B cell (primary cell): ENCODE results near the gene LRIF1. TPM values are rescaled to one million over a fixed set of nuclear protein-coding genes. Genes with fewer than 3 reads are reported as not detected.

Experiments
- ATAC-seq: fragments of 200-7000 bp; cut with Tn5 transposase; one replicate; pipeline ENCODE4 v1.10.0; 2021; ENCODE audit warnings: low read depth, mild to moderate bottlenecking, moderate number of reproducible peaks, moderate library complexity
- CTCF ChIA-PET: fragments of 350-600 bp; sonication (Branson Sonifier 250); formaldehyde crosslinking; loops from one replicate; lab custom pipeline; 2021; ENCODE audit warnings: antibody characterized with exemption, inconsistent platforms; lab: Charles Lee
- POLR2A ChIA-PET: fragments of 350-600 bp; sonication (Branson Sonifier 250); formaldehyde crosslinking; loops from one replicate; lab custom pipeline; 2021; ENCODE audit warnings: antibody characterized with exemption; lab: Charles Lee
- DNase-seq: peaks from one replicate; pipeline ENCODE4 v3.0.0; 2013
- H2AFZ ChIP-seq: 2 replicates; pipeline ENCODE4 v1.6.1; 2012; ENCODE audit warnings: mild to moderate bottlenecking, low read depth, low read length; ENCODE audit not compliant: insufficient read depth, poor library complexity, severe bottlenecking
- H3K27ac ChIP-seq, 2 donors: 1 replicate in 1 of 2; 2 replicates in 1 of 2; pipeline ENCODE4 v1.5.1; 2012 to 2013; ENCODE audit warnings: low read length in 2 of 2, mild to moderate bottlenecking in 2 of 2, moderate library complexity in 1 of 2
- H3K27me3 ChIP-seq, 4 experiments: fragments of 200-600 bp in 1 of 4; sonication (generic) in 1 of 4; replicated peaks in 1 of 4; 1 replicate in 2 of 4; 2 replicates in 2 of 4; pipeline versions ENCODE4 v1.6.1 to v1.7.0; 2013 to 2016; ENCODE audit warnings: low read length in 3 of 4, mild to moderate bottlenecking in 2 of 4, mixed read lengths in 1 of 4, moderate library complexity in 1 of 4; ENCODE audit not compliant: insufficient read depth in 4 of 4, control insufficient read depth in 3 of 4; ENCODE audit errors: control extremely low read depth in 1 of 4
- H3K36me3 ChIP-seq, 2 experiments: replicated peaks in 1 of 2; 1 replicate in 1 of 2; 2 replicates in 1 of 2; pipeline versions ENCODE4 v1.6.1 to v1.7.1; 2013; ENCODE audit warnings: low read length in 1 of 2; ENCODE audit not compliant: insufficient read depth in 2 of 2, control insufficient read depth in 1 of 2; ENCODE audit errors: control extremely low read depth in 1 of 2, extremely low read depth in 1 of 2
- H3K4me1 ChIP-seq, 2 donors: fragments of 200-600 bp in 1 of 2; sonication (generic) in 1 of 2; 1 replicate in 1 of 2; 2 replicates in 1 of 2; pipeline versions ENCODE4 v1.5.1 to v1.6.1; 2013 to 2017; ENCODE audit warnings: low read length in 2 of 2; ENCODE audit not compliant: control insufficient read depth in 2 of 2, insufficient read depth in 2 of 2
- H3K4me2 ChIP-seq: replicated peaks from 2 replicates; pipeline ENCODE3; 2012; ENCODE audit warnings: mild to moderate bottlenecking, low read depth, low read length; ENCODE audit not compliant: poor library complexity, severe bottlenecking
- H3K4me3 ChIP-seq, 5 experiments: fragments of 200-600 bp in 1 of 5; sonication (generic) in 1 of 5; 1 replicate in 3 of 5; 2 replicates in 2 of 5; pipeline versions ENCODE4 v1.5.1 to v1.7.0; 2011 to 2016; ENCODE audit warnings: low read length in 4 of 5, mild to moderate bottlenecking in 4 of 5, low read depth in 2 of 5, control low read depth in 1 of 5, moderate library complexity in 1 of 5; ENCODE audit not compliant: insufficient read depth in 1 of 5; ENCODE audit errors: control extremely low read depth in 1 of 5, extremely low read depth in 1 of 5
- H3K79me2 ChIP-seq: fragments of 200-600 bp; sonication (generic); one replicate; pipeline ENCODE4 v1.6.0; 2016; ENCODE audit warnings: low read length; ENCODE audit not compliant: control insufficient read depth, insufficient read depth
- H3K9ac ChIP-seq: fragments of 200-600 bp; sonication (generic); 2 replicates; pipeline ENCODE4 v1.6.1; 2017; ENCODE audit warnings: mild to moderate bottlenecking, low read length, moderate library complexity
- H3K9me3 ChIP-seq, 3 donors: one replicate each; pipeline versions ENCODE4 v1.6.1 to v1.7.1; 2013; ENCODE audit warnings: low read length in 2 of 3; ENCODE audit not compliant: control insufficient read depth in 2 of 3, insufficient read depth in 1 of 3; ENCODE audit errors: control extremely low read depth in 1 of 3
- H4K20me1 ChIP-seq: 2 replicates; pipeline ENCODE4 v1.6.0; 2012; ENCODE audit warnings: mild to moderate bottlenecking, low read length; ENCODE audit not compliant: insufficient read depth, control insufficient read depth, poor library complexity, severe bottlenecking
- H3K27ac Mint-ChIP-seq: one replicate; pipeline ENCODE4 v1.8.0; 2021; ENCODE audit warnings: mixed read lengths
- H3K27me3 Mint-ChIP-seq: one replicate; pipeline ENCODE4 v1.8.0; 2021; ENCODE audit warnings: mixed read lengths
- H3K4me1 Mint-ChIP-seq: one replicate; pipeline ENCODE4 v1.8.0; 2021; ENCODE audit warnings: mixed read lengths
- H3K4me3 Mint-ChIP-seq: one replicate; pipeline ENCODE4 v1.8.0; 2021; ENCODE audit warnings: mixed read lengths
- H3K9me3 Mint-ChIP-seq: one replicate; pipeline ENCODE4 v1.8.0; 2022; ENCODE audit warnings: mixed read lengths; ENCODE audit not compliant: insufficient read depth
- EZH2 ChIP-seq: IDR thresholded peaks from 2 replicates; pipeline ENCODE4 v1.6.1; 2012; ENCODE audit warnings: borderline replicate concordance, low read depth, mild to moderate bottlenecking, moderate library complexity, low read length; ENCODE audit not compliant: insufficient read depth, poor library complexity, severe bottlenecking
- WGBS: methylation state at CpG from one replicate; pipeline ENCODE4 v1.1.5; 2013; ENCODE audit warnings: missing lambda C conversion rate; ENCODE audit not compliant: insufficient coverage; 5-methylcytosine and 5-hydroxymethylcytosine counted together
- intact Hi-C: fragments of 100-400 bp; cut with micrococcal nuclease; formaldehyde crosslinking; loops from one replicate; pipeline ENCODE4 v1.10.0; 2022
- polyA plus RNA-seq: library from polyadenylated mRNA; depleted of rRNA; stranded (reverse); fragments of >200 nt; gene quantifications from 2 replicates; pipeline ENCODE4 v1.2.3, GENCODE V29; 2012
- total RNA-seq, 2 donors: library from RNA; stranded (reverse); fragments of 120-200 nt in 1 of 2; gene quantifications; 1 replicate in 1 of 2; 2 replicates in 1 of 2; pipeline versions ENCODE4 v1.2.3 to v1.2.4, GENCODE V29; 2013 to 2022
- TF ChIP-seq, protein P1 (sequence below): fragments of 200-600 bp; IDR thresholded peaks from one replicate; pipeline ENCODE4 v1.8.0; 2022; ENCODE audit warnings: antibody characterized with exemption, mild to moderate bottlenecking

Gene LRIF1
- total and polyA plus RNA-seq, 2 donors (not counting 1 experiment from before 2014, with no cell fraction given), result 5.3 to 26.5 TPM

DNA sequence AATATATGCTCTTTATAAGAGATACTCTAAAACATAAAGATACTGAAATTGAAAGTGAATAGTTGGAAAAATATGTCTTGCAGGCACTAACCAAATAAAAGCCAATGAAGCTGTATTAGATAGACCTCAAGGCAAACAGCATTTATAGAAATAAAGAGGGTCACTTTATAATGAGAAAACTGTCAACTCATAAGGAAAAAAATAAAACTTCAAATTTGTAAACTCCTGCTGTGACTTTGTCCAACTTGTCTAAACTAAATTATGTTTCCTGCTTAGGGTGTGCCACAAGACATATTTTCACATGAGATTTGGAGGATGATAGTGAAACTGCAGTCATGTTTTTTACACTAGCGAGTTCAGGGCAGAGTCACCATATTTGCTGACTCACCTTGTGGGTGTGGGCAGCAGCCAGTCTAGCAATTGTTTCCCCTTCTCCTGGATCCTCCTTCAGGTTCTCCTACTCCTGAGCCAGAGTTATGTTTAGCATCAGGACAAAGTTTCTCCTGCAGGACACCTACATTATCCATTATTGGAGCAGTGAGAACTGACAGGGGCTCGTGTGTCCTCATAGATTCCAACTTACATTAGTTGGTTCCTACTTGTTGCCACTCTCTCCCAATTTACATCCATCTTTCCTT is 46.9 kb downstream of the LRIF1 start:
- H3K27me3 ChIP-seq, result peaks cover 0 to 6% (median 0%) of the 10 kb centered on the region in 4 experiments
- no peak overlapping the region for H3K4me3 ChIP-seq
- H3K4me2 ChIP-seq, result no peak overlapping the region
- no peak overlapping the region for H3K27ac Mint-ChIP-seq
- no peak overlapping the region for H3K4me3 Mint-ChIP-seq
- DNase-seq, result no peak
- ChIA-PET POLR2A (no interaction called here), CTCF (no interaction called here)
- H3K27me3 Mint-ChIP-seq, result no peaks in the 10 kb centered on the region
- H3K9me3 ChIP-seq, result peaks cover 0 to 8% (median 8%) of the 10 kb centered on the region in 3 donors
- WGBS, result 29% methylated on average over 2 of the region's 2 CpGs
- H3K4me1 ChIP-seq, result no peaks in the 10 kb centered on the region
- no peak overlapping the region for H3K9ac ChIP-seq
- intact Hi-C loops, result loop anchor here (1.0 kb wide), 1 partner anchor 11 kb away; no protein-coding TSS in a partner anchor
- H3K36me3 ChIP-seq, result no peaks in the 10 kb centered on the region
- no peak for ATAC-seq
- peaks cover 5% of the 10 kb centered on the region for H3K4me1 Mint-ChIP-seq
- H3K9me3 Mint-ChIP-seq, result peaks cover 2% of the 10 kb centered on the region
- H3K27ac ChIP-seq, result no peak overlapping the region
- H2AFZ ChIP-seq, result no peak overlapping the region
- H3K79me2 ChIP-seq, result no peaks in the 10 kb centered on the region
- H4K20me1 ChIP-seq, result no peaks in the 10 kb centered on the region
- TF ChIP-seq EZH2, result no peak
- TF ChIP-seq, protein P1, sequence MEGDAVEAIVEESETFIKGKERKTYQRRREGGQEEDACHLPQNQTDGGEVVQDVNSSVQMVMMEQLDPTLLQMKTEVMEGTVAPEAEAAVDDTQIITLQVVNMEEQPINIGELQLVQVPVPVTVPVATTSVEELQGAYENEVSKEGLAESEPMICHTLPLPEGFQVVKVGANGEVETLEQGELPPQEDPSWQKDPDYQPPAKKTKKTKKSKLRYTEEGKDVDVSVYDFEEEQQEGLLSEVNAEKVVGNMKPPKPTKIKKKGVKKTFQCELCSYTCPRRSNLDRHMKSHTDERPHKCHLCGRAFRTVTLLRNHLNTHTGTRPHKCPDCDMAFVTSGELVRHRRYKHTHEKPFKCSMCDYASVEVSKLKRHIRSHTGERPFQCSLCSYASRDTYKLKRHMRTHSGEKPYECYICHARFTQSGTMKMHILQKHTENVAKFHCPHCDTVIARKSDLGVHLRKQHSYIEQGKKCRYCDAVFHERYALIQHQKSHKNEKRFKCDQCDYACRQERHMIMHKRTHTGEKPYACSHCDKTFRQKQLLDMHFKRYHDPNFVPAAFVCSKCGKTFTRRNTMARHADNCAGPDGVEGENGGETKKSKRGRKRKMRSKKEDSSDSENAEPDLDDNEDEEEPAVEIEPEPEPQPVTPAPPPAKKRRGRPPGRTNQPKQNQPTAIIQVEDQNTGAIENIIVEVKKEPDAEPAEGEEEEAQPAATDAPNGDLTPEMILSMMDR, result no peak

DNA sequence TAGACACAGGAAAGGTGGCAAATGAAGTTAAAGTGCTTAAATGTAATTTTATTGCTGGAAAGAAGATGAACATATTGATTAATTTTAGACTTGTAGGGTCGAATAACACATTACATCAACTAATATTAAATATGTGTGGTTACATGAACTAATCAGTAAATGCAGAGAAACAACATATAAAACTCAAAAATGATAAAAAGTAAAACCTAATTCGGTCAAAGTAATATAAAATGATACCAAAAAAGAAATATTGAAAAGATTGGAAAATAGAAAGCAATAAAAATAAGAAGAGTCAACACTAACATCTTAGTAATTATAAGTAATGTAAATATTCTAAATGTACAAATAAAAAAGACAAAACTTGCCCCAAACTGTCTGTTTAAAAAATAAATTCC is 47.5 kb downstream of the LRIF1 start:
- Histone ChIP-seq H3K9me3 (peaks cover 0 to 8% (median 8%) of the 10 kb centered on the region in 3 donors), H3K4me2 (no peak overlapping the region), H4K20me1 (no peaks in the 10 kb centered on the region), H3K4me1 (no peaks in the 10 kb centered on the region), H3K27ac (no peak overlapping the region), H3K36me3 (no peaks in the 10 kb centered on the region), H3K79me2 (no peaks in the 10 kb centered on the region), H2AFZ (no peak overlapping the region), H3K4me3 (no peak overlapping the region), H3K27me3 (peaks cover 0 to 3% (median 0%) of the 10 kb centered on the region in 4 experiments), H3K9ac (no peak overlapping the region)
- ChIA-PET POLR2A (no interaction called here), CTCF (no interaction called here)
- H3K4me1 Mint-ChIP-seq, result peaks cover 5% of the 10 kb centered on the region
- no peaks in the 10 kb centered on the region for H3K27me3 Mint-ChIP-seq
- intact Hi-C loops, result loop anchor here (1.0 kb wide), 1 partner anchor 11 kb away; no protein-coding TSS in a partner anchor
- H3K27ac Mint-ChIP-seq, result no peak overlapping the region
- H3K9me3 Mint-ChIP-seq, result peaks cover 2% of the 10 kb centered on the region
- WGBS, result no CpG with 5 or more reads among the region's 2 CpGs
- no peak overlapping the region for H3K4me3 Mint-ChIP-seq
- no peak for ATAC-seq
- DNase-seq, result no peak
- TF ChIP-seq, protein P1, result no peak
- TF ChIP-seq EZH2, result no peak
